Mammary epithelial cell (primary cell): Measurements from ENCODE around the gene CCDC172.

Experiments
- EZH2 ChIP-seq: IDR thresholded peaks from 2 replicates; pipeline ENCODE4 v1.6.1; 2012; ENCODE audit warnings: low read length, inconsistent platforms, borderline replicate concordance
- TF ChIP-seq, protein P1 (sequence below), 2 donors: IDR thresholded peaks in 1 of 2; conservative IDR thresholded peaks in 1 of 2; 2 replicates each; pipeline ENCODE4 v1.5.1; 2011 to 2012; ENCODE audit warnings: inconsistent platforms in 2 of 2, low read length in 2 of 2, mild to moderate bottlenecking in 2 of 2, control low read depth in 1 of 2, low read depth in 1 of 2; ENCODE audit not compliant: insufficient read depth in 1 of 2; ENCODE audit errors: extremely low read depth in 1 of 2

- TF ChIP-seq, protein P1, sequence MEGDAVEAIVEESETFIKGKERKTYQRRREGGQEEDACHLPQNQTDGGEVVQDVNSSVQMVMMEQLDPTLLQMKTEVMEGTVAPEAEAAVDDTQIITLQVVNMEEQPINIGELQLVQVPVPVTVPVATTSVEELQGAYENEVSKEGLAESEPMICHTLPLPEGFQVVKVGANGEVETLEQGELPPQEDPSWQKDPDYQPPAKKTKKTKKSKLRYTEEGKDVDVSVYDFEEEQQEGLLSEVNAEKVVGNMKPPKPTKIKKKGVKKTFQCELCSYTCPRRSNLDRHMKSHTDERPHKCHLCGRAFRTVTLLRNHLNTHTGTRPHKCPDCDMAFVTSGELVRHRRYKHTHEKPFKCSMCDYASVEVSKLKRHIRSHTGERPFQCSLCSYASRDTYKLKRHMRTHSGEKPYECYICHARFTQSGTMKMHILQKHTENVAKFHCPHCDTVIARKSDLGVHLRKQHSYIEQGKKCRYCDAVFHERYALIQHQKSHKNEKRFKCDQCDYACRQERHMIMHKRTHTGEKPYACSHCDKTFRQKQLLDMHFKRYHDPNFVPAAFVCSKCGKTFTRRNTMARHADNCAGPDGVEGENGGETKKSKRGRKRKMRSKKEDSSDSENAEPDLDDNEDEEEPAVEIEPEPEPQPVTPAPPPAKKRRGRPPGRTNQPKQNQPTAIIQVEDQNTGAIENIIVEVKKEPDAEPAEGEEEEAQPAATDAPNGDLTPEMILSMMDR (conservative IDR thresholded peaks at IDR 0.05 in 1 of 2, IDR thresholded peaks at IDR 0.05 in 1 of 2; ENCODE audit: extremely low read depth in 1 of 2, insufficient read depth in 1 of 2, low read depth in 1 of 2, low read length in 2 of 2), result no peak
- TF ChIP-seq EZH2, result no peak
These were observed 27.9 kb downstream of the CCDC172 start for GRCh38 chr10:116352125-116352524.
